Measurements from ENCODE around the gene ATP1A2.

Gene ATP1A2

DNA sequence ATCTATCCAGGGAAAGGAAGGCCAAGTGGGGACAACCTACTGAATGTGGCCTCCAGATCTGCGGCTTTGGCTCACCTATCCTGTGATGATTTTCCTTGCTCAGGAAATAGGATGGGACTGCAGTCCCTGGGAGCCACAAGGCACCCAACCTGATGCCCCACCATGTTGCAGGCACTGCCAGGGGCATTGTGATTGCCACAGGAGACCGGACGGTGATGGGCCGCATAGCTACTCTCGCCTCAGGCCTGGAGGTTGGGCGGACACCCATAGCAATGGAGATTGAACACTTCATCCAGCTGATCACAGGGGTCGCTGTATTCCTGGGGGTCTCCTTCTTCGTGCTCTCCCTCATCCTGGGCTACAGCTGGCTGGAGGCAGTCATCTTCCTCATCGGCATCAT, 11.8 kb downstream of the ATP1A2 start:
- no peak for DNase-seq

DNA sequence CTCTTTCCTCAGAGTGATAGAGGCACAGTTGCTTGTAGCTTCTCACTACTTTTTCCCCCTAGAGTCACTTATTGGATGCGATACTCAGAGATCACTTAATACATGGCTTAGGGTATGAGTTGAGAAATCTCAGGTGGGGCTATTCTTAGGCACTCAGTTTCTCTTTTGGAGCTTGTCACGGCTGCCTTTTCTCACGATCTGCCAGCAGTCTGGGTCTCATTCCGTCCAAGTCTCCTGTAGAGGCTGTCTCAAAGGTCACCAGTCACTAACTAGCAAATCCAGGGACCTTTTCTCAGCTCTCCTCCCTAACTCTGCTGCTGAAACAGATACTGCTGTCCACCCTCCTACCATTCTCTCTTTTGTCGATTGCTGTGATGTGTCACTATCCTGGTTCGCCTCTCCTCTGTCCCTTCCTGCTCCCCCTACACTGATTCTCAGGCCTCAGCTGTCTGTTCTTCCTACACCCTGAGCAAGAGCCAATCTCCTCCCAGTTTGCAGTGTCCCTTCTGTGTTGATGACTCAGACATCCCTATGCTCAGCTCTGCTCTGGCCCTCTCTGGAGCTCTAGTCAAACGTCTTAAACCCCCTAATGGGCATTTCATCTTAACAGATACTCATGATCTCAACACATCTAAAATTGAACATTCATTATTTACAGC, 12.4 kb downstream of the ATP1A2 start:
- no peak for DNase-seq

DNA sequence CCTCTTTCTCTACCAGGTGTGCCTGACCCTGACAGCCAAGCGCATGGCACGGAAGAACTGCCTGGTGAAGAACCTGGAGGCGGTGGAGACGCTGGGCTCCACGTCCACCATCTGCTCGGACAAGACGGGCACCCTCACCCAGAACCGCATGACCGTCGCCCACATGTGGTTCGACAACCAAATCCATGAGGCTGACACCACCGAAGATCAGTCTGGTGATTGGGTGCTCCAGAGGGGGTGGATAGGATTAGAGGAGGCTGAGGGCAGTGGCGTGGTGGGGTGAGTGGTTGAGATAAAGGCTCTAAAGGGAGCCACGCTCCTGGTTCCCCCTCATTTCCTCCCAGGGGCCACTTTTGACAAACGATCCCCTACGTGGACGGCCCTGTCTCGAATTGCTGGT, 13.1 kb downstream of the ATP1A2 start:
- DNase-seq: no peak

DNA sequence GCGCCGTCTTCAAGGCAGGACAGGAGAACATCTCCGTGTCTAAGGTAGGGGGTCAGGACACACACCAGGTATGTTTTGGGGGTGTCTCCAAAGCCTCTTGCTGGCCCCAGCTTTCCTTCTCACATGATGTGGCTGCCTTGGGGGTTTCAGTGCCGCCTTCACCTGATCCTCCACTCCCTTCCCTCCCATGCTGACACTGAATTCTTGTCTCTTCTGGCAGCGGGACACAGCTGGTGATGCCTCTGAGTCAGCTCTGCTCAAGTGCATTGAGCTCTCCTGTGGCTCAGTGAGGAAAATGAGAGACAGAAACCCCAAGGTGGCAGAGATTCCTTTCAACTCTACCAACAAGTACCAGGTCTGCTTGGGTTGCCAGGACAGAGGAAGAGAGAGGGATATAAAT, 13.5 kb downstream of the ATP1A2 start:
- no peak for DNase-seq

DNA sequence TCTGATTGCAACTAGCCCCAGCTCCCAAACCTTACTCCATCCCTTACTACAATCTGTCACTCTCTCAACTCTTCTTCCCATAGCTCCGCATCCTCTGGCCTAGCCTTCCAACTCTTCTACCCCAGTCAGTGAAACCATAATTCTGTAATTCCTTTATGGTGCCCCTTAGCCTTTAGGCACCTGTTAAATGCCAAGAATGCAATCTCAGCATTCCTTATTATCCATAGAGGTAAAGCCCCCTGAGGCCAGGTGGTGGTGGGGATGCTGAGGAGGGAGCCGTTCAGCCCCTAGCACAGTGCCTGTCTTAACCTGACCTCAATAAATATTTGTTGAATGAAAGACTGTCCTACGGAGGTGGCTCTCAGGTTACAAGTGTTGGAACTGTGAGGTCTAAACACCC, 14.0 kb downstream of the ATP1A2 start:
- DNase-seq: no peak

DNA sequence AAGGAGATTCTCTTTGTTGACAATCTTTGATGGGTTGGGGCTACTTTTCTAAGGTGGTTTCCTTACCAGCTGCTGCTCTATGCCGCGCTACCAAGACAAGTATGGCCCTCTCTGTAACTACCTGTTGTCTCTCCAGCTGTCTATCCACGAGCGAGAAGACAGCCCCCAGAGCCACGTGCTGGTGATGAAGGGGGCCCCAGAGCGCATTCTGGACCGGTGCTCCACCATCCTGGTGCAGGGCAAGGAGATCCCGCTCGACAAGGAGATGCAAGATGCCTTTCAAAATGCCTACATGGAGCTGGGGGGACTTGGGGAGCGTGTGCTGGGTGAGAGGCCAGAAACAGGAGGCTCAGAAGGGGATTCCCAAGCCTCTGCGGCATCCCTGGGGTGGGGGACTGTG, 14.4 kb downstream of the ATP1A2 start:
- DNase-seq: no peak

DNA sequence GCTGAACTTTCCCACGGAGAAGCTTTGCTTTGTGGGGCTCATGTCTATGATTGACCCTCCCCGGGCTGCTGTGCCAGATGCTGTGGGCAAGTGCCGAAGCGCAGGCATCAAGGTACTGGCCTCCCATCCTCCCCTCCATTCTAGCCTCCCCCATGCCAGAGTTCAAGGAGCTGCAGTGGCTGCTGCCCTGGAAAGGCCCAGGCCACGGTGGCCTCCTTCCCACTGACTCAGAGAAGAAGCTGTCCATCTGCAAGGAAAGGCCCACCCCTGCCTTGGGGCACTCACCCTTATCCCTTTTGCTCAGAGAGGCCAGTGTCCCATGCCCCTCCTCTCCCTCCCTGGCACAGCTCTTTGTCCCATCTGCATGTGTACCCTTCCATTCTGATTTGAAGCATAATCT, 14.9 kb downstream of the ATP1A2 start:
- no peak for DNase-seq

DNA sequence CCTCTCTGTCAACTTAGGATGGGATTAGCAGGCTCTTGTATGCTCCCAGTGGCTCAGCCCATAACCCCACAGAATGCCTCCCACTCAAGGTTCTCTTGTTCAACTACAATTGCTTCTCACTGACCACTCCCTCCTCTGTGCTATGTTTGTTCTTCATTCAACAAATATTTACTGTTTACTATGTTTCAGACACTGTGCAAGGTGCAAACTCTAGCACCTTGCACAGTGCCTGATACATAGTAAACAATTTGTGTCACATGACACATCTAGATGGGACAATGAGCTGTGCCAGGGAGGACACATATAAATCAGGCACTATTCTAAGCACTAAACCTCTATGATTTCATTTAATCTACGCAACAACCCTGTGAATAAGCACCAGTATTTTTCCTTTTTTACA, 15.4 kb downstream of the ATP1A2 start:
- DNase-seq: no peak

DNA sequence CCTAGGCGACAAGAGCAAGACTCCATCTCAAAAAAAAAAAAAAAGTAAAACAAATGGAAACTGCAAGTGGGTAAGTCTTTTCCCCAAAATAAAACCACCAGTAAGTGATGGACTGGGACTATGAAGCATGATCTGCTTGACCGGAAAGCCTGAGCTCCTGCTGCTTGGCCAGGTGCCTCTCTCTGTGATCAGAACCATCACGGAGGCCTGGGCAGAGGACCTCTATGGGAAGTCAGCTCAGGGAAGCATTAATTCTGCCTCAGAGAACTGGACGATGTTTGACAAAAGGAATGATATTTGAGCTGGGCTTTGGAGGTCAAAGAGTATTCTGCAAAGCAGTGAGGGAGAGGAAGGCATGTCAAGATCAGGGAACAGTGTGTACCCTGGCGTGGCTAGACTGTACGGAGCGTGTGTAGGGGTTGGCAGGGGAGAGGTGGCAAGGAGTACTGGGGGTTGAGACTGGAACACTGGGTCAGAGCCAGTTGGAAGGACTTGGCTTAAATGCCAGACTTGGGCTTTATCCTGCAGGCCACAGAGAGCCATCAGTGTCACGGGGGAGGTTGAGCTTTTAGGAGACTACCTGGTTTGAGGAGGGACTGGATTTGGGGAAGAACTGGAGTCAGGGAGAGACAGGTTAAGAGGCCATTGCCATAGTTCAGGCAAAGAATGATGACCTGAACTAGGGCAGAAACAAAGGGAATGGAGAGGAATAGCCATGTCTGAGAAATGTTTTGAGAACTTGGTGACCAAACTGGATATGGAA, 16.4 kb downstream of the ATP1A2 start:
- no peak for DNase-seq

DNA sequence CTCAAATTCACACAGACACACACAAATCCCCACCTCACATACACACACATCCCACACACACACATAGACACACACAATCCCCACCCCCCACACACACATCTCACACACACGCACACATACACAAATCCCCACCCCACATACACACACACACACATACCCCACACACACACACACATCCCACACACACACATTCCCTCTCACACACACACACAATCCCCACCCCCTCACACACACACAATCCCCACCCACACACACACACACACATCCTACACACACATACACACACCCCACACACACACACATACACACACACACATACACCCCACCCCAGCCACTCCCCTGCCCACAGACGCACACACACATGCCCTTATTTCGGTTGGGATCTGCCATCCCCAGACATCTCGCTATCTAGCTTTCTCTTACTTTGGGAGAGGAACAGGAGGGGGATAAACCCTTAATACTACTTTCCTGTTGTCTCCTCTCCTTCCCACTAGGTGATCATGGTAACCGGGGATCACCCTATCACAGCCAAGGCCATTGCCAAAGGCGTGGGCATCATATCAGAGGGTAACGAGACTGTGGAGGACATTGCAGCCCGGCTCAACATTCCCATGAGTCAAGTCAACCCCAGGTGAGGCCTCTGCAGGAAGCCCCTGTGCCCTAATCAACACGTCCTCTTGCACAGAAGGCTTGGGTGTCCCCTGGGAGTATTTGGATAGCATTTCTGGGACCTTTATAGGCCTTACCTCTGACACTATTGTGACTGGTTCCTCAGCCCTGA, 18.6 kb downstream of the ATP1A2 start:
- no peak for DNase-seq

DNA sequence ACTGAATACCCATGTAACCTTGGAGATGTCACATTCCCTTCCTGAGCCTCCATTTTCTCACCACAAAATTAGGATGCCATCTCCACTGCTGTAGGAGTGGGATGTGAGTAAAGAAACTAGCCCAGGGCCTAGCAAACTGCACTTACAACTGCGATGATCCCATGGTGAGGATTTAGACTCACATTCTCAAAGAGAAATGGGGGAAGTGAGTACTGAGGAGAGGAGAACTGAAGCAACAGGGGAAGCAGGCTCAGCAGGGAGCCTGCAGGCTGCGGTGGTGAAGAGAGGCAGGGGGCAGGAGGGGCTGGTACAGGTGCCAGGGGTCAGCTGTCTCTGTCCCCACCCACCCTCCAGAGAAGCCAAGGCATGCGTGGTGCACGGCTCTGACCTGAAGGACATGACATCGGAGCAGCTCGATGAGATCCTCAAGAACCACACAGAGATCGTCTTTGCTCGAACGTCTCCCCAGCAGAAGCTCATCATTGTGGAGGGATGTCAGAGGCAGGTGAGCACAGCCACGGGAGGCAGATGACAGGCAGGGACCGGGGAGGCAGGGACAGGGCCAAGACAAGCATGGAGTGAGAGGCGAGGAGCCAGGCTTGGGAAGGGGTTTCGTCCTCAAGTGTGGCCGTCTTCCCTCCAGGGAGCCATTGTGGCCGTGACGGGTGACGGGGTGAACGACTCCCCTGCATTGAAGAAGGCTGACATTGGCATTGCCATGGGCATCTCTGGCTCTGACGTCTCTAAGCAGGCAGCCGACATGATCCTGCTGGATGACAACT, 19.4 kb downstream of the ATP1A2 start:
- DNase-seq: no peak

DNA sequence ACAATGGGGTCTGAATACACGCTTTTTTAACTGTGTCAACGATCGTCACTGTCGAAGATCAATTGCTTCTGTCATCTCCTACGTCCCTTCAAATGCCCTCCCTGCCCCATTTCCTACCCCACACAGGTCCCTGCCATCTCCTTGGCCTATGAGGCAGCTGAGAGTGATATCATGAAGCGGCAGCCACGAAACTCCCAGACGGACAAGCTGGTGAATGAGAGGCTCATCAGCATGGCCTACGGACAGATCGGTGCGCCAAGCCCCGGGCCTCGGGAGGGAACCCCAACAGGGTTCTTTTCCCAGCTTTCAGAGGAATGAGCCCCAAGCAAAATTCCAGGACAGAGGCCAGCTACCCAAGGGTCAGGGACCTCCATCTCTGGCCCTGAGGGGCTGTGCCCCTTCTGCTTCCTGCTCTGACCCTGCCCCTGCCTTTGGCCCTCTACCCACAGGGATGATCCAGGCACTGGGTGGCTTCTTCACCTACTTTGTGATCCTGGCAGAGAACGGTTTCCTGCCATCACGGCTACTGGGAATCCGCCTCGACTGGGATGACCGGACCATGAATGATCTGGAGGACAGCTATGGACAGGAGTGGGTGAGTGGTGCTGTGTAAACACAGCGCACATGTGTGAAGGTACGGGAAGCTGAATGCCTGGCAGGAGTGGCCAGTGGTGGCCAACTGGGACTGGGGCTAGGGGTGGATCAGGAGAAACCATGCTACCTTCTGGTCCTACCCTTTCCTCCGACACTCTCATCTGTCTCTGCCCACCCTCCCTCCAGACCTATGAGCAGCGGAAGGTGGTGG, 20.8 kb downstream of the ATP1A2 start:
- no peak for DNase-seq

DNA sequence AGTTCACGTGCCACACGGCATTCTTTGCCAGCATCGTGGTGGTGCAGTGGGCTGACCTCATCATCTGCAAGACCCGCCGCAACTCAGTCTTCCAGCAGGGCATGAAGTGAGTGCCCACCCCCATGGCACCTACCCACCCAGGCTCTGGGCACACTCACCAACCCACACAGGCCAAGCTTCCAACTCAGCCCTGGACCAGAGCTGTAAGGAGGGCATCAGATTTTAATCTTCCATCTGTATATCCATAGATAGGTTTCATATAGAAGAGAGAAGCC, 21.3 kb downstream of the ATP1A2 start:
- no peak for DNase-seq

DNA sequence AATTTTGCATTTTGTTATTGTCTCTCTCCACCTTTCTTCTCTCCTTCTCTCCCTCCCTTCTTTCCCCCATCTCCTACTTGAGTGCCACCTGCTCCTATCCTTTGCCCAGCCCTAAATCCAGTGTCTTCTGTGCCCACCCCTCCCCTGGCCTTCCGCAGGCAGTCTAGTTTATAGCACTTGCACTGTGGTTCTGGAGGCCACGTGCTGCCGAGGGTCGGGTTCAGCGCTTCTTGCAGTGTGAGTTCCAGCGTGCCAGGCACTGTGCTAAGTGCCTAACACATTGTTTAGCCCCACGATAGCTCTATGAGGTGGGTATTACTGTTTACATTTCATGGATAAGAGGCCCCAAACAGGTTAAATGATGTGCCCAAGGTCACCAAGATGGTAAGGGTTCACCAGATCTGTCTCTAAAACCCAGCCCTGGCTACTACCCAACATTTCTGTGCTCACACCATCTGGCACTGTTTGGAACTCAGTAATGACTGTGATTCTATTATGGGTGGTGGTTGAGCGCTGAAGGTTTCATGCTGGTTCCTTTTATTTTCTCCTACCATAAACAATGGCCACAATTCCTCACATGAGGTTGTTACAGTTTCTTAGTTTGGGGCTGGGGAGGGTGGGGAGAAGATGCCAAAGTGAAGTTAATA, 21.8 kb downstream of the ATP1A2 start:
- DNase-seq: no peak

DNA sequence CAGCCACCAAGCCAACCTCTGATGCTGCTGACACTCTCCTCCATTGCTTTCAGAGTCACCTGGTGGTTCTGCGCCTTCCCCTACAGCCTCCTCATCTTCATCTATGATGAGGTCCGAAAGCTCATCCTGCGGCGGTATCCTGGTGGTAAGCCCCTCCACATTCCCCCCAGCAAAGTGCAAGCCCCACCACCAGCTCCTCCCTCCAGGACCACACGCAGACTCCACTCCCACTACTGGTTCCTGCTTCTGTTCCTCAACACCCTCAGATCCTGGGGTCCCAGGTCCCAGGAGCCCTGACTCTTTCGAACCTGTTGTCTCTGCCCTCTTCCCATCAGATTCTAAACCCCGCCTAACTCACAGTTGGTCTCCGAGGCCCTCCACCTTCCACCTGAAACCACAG, 24.3 kb downstream of the ATP1A2 start:
- no peak for DNase-seq

DNA sequence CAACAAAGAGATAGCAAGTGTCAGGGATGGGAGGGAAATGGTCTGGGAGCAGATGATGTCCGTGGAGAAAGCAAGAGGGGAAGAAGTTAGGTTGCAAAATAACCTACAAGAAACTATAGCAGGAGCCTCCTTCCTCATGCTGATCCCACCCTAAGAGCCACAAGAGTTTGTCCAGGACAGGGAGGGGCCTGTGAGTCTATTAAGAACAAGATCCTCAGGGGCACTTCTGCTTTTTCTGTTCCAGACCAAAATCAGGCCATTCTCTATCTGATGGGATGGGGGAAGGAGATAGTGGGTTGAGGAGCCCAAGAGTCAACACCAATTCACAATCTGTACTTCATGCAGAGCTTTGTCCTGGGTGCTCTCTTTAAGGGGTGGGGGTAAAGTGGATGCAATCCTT, 28.1 kb downstream of the ATP1A2 start:
- no peak for DNase-seq

DNA sequence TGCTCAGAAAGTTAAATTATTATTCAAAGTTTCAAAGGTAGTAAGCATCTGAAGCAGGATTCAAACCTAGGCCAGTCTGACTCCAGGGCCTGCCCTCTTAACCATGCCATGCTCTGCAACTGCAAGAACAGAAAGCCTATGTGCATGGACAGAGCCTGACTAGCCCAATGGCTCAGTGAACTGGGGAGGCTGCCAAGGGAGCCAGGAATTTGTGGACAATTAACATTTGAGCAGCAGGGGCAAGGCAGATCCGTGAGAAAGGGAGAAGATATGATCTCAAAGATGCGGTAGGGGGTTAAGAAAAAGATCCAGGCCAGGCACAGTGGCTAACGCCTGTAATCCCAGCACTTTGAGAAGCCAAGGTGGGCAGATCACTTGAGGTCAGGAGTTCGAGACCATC, 29.4 kb downstream of the ATP1A2 start:
- no peak for DNase-seq

DNA sequence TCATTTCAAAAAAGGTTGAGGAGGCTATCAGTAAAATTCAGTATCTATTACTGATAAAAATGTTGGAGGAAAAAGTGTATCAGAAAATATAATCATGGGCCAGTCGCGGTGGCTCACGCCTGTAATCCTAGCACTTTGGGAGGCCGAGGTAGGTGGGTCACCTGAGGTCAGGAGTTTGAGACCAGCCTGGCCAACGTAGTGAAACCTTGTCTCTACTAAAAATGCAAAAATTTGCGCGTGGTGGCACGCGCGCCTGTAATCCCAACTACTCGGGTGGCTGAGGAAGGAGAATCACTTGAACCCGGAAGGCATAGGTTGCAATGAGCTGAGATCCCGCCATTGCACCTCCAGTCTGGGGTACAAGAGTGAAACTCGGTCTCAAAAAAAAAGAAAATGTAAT, 30.5 kb downstream of the ATP1A2 start:
- DNase-seq: no peak

DNA sequence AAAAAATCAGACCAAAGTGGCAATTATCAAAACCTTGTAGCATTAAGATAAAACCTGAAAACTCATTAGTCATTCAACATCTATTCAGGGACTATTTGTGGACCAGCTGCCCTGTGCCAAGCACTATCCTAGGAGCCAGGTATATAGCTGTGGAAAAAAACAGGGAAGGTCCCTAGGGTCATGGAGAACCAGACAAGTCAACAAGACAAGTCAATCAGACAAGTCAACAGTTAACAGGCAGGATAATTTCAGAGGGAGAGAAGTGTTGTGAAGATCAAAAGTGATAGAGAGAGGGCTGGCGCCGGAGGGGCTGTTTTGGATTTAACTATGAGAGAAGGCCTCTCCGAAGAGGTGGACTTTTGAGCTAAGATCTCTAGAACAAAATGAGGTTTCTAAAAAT, 32.6 kb downstream of the ATP1A2 start:
- no peak for DNase-seq

DNA sequence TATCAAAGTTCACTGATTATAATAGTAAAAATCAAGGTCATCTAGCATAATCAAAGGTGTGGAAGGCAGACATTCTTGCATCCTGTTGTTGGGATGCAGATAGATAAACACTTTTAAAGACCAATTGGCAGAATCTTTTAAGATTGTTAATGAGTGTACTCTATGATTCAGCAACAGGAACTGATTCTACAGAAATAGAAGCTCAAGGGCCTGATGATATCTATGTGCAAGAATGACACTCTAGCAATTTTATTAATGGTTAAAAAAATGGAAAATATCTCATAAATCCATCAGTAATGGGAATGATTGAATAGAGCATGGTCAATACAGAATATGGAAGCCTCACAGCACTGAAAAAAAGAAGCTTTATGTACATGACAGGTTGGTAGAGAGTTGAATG, 33.7 kb downstream of the ATP1A2 start:
- DNase-seq: no peak

DNA sequence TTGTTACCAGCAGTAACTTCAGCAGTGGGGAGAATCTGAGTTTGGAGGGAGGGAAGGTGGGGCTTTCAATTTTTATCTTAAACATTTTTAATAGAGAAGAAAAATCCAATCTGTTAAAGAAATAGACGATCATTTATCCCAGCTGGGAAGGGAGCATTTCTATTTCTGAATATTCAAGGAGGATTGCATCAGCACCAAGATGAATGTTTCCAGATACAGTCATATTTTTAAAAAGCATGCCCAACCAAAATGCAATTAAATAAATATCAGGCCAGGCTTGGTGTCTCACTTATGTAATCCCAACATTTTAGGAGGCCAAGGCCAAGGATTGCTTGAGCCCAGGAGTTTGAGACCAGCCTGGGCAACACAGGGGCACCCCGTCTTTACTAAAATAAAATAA, 34.2 kb downstream of the ATP1A2 start:
- no peak for DNase-seq

DNA sequence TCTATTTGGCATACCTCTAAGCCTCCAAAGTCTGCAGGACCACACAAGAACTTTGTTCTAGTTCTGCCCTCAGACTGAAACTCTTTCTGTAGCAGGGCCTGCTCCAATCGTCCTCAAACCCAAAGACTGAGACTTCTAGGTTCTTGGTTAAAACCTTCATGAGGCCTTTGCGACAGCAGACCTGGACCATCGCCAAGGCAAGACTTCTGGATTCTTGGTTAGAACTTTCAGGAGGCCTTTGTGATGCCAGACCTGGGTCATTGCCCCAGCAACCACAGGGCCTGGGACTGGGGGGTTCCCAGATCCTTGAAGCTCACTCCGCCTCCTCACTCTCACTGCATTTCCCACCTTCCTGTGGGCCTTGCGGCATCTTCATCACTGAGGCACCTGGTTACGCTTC, 35.7 kb downstream of the ATP1A2 start, which contains the start of gene ATP1A4:
Gene ATP1A4, plus strand, starts transcription at position 301 of the 400 bp plus-strand sequence. CDS start 438 bp downstream, outside the sequence.
- DNase-seq: no peak

Data from NK-92 treated with Interleukin-12 subunit alpha and Interleukin-12 subunit beta, amount 100 ng/mL, for 24 hours (cell line).